GM10266 (cell line): ENCODE measurements around the gene LBX1.
A peak's percentile ranks its signal among the peaks of the same experiment; 100 is the strongest.

Source experiments
- DNase-seq: peaks from one replicate; pipeline ENCODE4 v3.0.0; 2012; ENCODE audit errors: extremely low spot score
- CTCF ChIP-seq: IDR thresholded peaks from 2 replicates; pipeline ENCODE4 v1.5.1; 2012; ENCODE audit warnings: mild to moderate bottlenecking, low read depth; ENCODE audit not compliant: control insufficient read depth, insufficient read depth; ENCODE audit errors: missing control alignments

Gene LBX1

GRCh38 chr10:101229266-101230182 lies at the start of gene LBX1:
LBX1 (minus strand) TSS chr10:101229463; CDS start chr10:101228815, 648 bp downstream.
- DNase-seq = no peak
- TF ChIP-seq CTCF = no peak

GRCh38 chr10:101273741-101274140 lies 44.5 kb upstream of the LBX1 start:
- no peak for TF ChIP-seq CTCF
- no peak for DNase-seq

GRCh38 chr10:101273330-101273729 lies 44.1 kb upstream of the LBX1 start:
- no peak for DNase-seq
- TF ChIP-seq CTCF = no peak

- TF ChIP-seq CTCF = peak; percentile 81
These were observed 43.1 kb upstream of the LBX1 start for GRCh38 chr10:101272229-101272868.

GRCh38 chr10:101270763-101271162 lies 41.5 kb upstream of the LBX1 start:
- TF ChIP-seq CTCF = no peak
- DNase-seq = no peak

More at GRCh38 chr10:101272229-101272868, 43.1 kb upstream of the LBX1 start:
- DNase-seq = peak; percentile 85

- no peak for TF ChIP-seq CTCF
- no peak for DNase-seq
These were observed 38.5 kb upstream of the LBX1 start for GRCh38 chr10:101267776-101268175.

GRCh38 chr10:101267290-101267680 lies 38.0 kb upstream of the LBX1 start:
- no peak for TF ChIP-seq CTCF
- no peak for DNase-seq
